ENCODE results near the gene CFLAR. TPM values are rescaled to one million over a fixed set of nuclear protein-coding genes. Genes with fewer than 3 reads are reported as not detected.

The CFLAR gene
- total RNA-seq, 1 donor from 2014 or later, result 77.1 TPM

DNA sequence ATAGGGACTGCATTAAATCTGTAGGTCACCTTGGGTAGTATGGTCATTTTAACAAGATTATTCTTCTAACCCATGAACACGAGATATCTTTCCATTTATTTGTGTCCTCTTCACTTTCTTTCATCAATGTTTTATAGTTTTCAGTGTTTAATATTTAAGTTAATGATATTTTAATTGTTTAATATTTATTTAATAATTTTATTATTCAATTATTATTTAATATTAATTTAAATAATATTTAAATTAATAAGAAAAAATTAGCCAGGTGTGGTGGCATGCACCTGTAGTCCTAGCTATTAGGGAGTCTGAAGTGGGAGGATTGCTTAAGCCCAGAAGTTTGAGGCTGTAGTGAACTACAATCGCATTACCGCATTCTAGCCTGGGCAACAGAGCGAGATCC, 100.0 kb downstream of the CFLAR start:
- no peak for FAIRE-seq
- H3K36me3 ChIP-seq (ENCODE audit: control insufficient read depth, insufficient read depth, low read length), result peaks cover 1% of the 10 kb centered on the region
- TF ChIP-seq, protein P1, sequence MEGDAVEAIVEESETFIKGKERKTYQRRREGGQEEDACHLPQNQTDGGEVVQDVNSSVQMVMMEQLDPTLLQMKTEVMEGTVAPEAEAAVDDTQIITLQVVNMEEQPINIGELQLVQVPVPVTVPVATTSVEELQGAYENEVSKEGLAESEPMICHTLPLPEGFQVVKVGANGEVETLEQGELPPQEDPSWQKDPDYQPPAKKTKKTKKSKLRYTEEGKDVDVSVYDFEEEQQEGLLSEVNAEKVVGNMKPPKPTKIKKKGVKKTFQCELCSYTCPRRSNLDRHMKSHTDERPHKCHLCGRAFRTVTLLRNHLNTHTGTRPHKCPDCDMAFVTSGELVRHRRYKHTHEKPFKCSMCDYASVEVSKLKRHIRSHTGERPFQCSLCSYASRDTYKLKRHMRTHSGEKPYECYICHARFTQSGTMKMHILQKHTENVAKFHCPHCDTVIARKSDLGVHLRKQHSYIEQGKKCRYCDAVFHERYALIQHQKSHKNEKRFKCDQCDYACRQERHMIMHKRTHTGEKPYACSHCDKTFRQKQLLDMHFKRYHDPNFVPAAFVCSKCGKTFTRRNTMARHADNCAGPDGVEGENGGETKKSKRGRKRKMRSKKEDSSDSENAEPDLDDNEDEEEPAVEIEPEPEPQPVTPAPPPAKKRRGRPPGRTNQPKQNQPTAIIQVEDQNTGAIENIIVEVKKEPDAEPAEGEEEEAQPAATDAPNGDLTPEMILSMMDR (IDR thresholded peaks at IDR 0.05; ENCODE audit: insufficient read depth, low read length, severe bottlenecking), result no peak
- DNase-seq (ENCODE audit: low read depth), result no peak
- no peak overlapping the region for H3K4me3 ChIP-seq (ENCODE audit: low read depth, low read length)
- H3K27me3 ChIP-seq (ENCODE audit: control insufficient read depth, insufficient read depth, low read length), result no peaks in the 10 kb centered on the region

DNA sequence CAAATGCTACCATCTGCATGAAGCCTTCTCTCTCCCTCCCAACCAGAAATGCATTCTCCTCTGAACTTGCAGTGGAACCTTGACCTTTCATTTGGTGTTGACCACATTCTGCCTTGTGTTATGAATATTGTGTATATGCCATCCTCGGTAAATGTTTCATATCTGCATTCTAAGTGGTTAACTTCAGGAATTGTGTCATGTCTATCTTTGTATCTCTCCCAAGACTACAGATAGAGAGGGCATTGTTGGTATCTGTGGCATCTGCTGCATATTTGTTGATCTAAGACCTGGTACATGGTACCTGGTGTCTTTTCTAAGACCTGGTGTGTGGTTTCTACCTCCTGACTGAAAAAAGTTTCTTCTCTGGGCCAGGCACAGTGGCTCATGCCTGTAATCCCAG, 101.0 kb downstream of the CFLAR start:
- TF ChIP-seq, protein P1 (IDR thresholded peaks at IDR 0.05; ENCODE audit: insufficient read depth, low read length, severe bottlenecking), result no peak
- H3K36me3 ChIP-seq (ENCODE audit: control insufficient read depth, insufficient read depth, low read length), result peaks cover 1% of the 10 kb centered on the region
- FAIRE-seq (no peak), DNase-seq (ENCODE audit: low read depth) (no peak)
- no peaks in the 10 kb centered on the region for H3K27me3 ChIP-seq (ENCODE audit: control insufficient read depth, insufficient read depth, low read length)
- H3K4me3 ChIP-seq (ENCODE audit: low read depth, low read length), result no peak overlapping the region

DNA sequence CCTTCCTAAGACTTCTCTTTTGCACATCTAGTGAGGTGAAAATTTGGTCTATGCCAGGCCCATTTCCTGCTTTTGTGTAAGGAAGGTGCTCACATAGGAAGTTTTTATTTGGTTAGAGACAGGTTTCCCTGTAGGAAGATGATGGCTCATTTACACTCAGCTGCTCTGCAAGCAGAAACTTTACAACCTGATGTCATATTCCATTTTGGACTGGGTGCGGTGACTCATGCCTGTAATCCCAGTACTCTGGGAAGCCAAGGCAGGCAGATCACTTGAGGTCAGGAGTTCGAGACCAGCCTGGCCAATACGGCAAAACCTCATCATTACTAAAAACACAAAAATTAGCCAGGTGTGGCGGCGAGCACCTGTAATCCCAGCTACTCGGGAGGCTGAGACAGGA, 102.8 kb downstream of the CFLAR start:
- Histone ChIP-seq H3K27me3 (ENCODE audit: control insufficient read depth, insufficient read depth, low read length) (no peaks in the 10 kb centered on the region), H3K36me3 (ENCODE audit: control insufficient read depth, insufficient read depth, low read length) (peaks cover 1% of the 10 kb centered on the region), H3K4me3 (ENCODE audit: low read depth, low read length) (no peak overlapping the region)
- peak; percentile 76 for DNase-seq (ENCODE audit: low read depth)
- TF ChIP-seq, protein P1 (IDR thresholded peaks at IDR 0.05; ENCODE audit: insufficient read depth, low read length, severe bottlenecking), result no peak
- no peak for FAIRE-seq

DNA sequence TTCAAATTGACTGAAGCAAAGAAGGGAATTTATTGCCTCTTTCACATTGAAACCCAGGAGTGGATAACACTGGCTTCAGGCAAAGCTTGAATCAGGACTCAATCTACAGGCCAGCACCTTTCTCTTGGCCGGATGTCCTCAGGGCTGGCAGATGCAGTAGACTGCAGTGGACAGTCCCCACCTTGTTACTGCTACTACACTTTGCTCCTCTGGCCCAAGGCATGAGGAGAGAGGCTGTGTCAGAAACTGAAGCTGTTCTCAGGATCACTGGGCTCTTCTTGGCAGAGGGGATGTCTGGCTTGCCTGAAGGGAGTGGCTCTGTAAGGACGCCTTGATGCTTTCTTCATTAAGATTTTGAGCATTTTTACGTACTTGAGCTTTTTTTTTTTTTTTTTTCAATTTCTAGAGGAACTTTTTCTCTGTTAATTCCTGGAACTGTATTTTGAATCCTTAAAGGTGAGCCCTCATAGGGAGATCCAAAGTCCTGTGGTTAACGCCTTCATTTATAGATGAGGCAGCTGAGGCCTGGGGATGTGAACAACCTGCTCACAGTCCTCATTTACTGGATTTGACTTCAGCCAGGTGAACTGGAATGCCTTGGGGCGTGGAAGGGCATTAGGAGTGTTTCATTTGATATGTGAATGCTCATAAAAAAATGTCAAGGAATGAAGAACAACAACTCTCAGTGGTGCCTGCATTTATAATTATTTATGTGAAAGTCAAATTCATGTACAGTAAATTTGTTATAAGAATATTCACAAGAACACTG, 103.5 kb downstream of the CFLAR start:
- H3K27me3 ChIP-seq (ENCODE audit: control insufficient read depth, insufficient read depth, low read length), result no peaks in the 10 kb centered on the region
- DNase-seq (ENCODE audit: low read depth) (no peak), FAIRE-seq (no peak)

DNA sequence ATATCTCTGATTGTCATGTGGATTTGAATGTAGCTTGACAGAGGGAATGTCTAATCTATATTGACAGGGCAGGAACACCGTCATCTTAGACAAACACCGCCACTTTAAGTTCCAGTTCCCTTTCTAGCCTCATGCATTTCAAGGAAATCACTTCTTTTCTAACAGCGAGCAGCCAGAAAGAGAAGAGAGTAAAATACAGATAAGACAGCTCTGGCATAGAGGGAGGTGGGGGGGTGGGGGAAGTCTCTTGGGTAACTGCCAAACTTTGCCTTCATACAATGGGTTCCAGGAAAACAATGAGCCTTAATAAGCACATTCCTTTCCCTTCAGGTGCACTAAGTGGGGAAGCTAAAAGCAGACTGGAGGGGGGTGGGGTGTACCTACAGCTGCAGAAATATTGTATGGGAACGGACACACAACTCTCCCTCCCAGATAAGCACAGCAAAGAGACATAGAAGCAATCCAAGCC, 104.2 kb downstream of the CFLAR start:
- FAIRE-seq, result no peak
- H3K4me3 ChIP-seq (ENCODE audit: low read depth, low read length), result no peak overlapping the region
- peak; percentile 44 for DNase-seq (ENCODE audit: low read depth)
- TF ChIP-seq, protein P1 (IDR thresholded peaks at IDR 0.05; ENCODE audit: insufficient read depth, low read length, severe bottlenecking), result no peak
- peaks cover 1% of the 10 kb centered on the region for H3K36me3 ChIP-seq (ENCODE audit: control insufficient read depth, insufficient read depth, low read length)
- H3K27me3 ChIP-seq (ENCODE audit: control insufficient read depth, insufficient read depth, low read length), result no peaks in the 10 kb centered on the region

More for the DNA sequence above, 103.5 kb downstream of the CFLAR start:
- TF ChIP-seq, protein P1 (IDR thresholded peaks at IDR 0.05; ENCODE audit: insufficient read depth, low read length, severe bottlenecking), result no peak
- peaks cover 1% of the 10 kb centered on the region for H3K36me3 ChIP-seq (ENCODE audit: control insufficient read depth, insufficient read depth, low read length)
- H3K4me3 ChIP-seq (ENCODE audit: low read depth, low read length), result no peak overlapping the region
